SIG-M5 treated with dmso at 0.1 percent for 504 hours (cell line): Measurements from ENCODE around the gene LRP3.
"Not testable (repeated sequence)": the region's sequence is repeated elsewhere in the genome, so short reads cannot be mapped to it uniquely, and the experiment has no call there.

Source experiments
- DNase-seq: peaks from one replicate; lab custom pipeline; 2025; ENCODE audit not compliant: unreplicated experiment; lab: John Stamatoyannopoulos, UW

The LRP3 gene

DNA sequence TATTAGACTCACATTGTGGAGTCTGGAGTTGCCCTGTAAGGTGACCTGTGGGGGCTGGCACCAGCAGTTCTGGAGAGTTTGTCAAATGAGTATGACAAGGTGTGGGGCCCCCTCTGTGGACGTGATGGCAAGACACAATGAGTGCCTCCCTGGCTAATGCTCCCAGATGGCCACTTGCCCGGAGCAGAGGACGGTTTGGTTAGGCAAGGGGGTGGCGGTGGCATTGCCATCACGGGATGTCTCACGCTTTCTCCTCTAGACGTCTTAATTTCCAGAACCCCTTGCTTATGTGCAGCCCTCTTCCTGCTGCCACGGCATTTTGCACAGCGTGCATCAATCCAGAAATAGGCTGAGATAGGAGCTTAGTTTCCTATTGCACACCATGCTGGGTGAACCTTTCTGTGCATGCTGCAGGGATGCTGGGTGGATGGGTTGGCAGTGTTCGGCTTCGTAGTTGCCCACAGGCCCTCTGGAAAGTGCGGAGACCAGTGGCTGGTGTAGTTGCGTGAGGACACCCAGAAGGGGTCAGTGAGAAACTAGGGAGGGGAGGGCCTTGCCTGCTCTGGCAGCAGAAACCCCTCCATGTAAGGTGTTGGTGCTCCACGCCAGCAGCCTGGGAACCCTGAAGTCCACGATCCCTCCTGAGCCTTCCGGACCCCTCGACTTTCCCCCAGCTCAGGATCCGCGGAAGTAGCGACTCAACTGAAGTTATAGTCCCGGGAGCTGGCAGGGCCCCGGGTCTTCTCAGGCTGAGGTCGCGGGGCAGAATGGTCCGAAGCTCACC, 18.1 kb upstream of the LRP3 start:
- peak; percentile 10 for DNase-seq

DNA sequence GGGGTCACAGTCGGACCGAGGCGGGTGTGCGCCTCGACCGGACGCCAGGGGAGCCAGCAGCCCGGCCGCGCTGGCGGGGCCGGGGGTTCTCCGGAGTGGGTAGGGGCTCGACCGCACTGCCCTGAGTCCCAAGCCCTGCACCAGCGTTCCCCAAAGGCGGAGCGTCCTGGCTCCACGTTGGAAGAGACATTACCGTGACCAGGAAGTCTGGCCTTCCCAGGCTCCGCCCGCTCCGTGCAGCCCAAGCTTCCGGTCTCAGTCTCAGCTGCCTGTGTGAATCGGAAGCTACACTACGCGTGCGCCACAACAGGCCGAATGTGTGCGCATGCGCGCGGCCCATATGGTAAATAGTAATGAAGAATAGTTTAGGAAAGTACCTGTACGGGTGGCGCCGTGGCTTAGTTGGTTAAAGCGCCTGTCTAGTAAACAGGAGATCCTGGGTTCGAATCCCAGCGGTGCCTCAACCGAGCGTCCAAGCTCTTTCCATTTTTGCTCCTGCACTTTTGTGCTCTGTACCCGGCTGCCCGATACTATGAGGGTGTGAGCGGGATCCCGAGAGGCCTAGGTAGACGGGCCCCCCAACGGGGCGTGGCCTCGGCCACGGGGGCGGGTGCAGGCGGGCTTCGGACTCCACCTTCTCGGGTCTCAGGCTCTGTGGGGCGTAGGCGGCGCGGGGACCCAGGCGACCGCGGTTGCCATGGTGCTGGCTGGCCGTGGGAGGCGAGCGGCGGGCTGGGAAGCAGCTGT, 17.3 kb upstream of the LRP3 start:
- DNase-seq = peak; percentile 96

DNA sequence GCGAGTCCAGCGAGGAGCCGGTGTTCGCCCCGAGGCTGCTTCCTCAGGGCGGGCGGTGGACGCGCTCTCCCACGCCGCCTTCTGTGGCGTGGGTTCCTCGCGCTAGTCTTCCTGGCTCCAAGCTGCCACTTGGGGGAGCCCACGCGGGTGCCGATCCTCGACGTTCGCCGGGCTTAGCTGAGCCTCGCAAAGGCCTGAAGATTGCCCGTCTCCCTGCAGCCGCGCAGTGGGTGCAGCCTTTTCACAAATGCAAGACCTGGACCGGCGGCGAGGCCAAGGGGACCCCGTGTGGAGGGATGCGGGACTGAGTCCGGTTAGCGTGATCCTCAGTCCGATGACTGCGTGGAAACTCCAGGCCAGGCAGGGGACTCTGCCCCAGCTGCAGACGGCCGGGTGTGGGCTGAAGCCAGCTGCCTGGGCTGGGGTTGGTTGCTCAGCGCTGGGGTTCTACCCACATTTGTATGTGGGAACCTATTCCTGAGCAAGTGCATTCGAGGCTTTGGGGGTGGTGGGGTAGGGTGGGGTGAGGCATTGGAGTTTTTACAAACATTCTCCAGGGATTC, 16.6 kb upstream of the LRP3 start:
- peak; percentile 84 for DNase-seq

DNA sequence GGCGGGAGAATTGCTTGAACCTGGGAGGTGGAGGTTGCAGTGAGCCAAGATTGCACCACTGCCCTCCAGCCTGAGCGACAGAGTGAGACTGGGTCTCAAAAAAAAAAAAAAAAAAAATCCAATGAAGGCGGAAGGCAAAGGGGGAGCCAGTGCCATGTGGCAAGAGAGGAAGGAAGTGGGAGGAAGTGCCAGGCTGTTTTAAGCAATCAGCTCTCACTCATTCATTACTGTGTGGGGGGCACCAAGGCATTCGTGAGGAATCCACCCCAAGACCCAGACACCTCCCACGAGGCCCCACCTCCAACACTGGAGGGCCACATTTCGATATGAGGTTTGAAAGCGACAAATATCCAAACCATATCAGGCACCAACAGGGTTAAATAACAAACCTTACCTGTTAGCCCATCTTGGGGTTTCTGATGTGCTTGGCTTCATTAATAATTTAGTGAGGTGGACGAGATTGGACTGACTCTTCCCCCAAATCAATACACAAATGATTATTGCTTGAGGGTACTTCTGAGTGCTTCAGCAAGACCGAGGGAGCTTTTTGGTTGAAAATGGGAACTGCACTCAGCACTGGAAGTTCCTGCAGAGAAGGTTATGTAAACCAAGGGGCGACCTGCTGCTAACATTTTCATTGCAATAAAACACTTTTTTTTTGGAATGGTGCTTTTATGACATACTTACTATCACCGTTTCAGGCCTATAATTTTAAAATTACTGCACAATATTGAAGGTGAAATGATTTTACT, 7.5 kb upstream of the LRP3 start:
- DNase-seq = peak; percentile 79

DNA sequence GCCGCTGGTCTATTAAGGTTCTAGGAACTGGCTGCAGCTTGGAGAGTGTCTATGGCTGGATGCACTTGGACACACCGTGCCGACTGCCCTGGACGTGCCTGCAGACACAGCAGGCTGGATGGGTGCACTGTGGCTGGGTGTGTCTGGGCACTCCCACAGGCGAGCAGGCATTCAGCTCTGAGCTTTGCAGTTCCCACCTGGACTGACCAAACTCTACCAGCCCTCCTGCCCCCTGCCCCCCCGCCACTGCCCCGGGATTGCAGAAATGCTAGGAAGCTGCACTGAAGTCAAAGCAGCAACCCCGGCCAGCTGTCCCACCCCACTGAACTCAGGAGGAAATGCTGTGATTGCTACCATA, 7.0 kb upstream of the LRP3 start:
- peak; percentile 42 for DNase-seq

DNA sequence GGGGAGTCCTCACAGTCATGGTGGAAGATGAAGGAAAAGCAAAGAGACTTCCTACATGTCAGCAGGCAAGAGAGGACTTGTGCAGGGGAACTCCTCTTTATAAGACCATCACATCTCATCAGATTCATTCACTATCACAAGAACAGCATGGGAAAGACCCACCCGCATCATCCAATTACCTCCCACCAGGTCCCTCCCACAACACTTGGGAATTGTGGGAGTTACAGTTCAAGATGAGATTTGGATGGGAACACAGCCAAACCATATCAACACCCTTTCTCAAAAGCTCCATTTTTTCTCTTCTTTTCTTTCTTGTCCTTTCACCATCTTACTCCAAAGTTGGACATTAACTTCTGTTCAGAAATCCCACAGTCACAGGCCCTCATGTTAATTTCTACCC, 4.7 kb upstream of the LRP3 start:
- DNase-seq = no peak

DNA sequence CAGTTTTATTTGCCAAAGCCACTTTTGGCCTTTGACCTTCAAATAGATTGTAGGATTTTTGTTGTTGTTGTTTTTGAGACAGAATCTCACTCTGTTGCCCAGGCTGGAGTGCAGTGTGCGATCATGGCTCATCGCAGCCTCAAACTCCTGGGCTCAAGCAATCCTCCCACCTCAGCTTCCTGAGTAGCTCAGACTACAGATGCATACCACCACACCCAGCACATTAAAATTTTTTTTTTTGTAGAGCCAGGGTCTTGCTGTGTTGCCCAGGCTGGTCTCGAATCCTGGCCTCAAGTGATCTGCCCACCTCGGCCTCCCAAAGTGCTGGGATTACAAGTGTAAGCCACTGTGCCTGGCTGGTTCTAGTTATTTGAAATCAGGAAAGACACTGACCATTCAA, 3.0 kb upstream of the LRP3 start:
- DNase-seq = not testable (repeated sequence)

DNA sequence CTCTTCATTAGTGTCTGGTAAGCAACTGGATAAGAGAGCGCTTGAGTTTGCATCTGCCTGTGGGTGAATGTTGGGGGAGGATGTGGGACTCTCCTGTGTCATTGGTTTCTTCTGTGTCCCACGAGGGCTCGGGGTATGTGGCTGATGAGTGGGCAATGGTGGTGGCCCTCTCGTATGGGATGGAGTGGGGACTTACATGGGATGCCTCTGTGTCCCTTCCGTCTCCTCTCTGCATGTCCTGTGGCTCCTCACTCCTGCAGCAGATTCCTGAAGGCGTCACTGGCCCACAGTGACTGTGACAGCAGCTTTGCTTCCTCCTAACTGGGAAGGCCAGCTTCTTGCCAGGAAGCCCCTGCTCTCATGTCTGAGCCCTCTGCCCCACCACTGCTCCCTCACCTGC, 2.6 kb upstream of the LRP3 start:
- DNase-seq = no peak

DNA sequence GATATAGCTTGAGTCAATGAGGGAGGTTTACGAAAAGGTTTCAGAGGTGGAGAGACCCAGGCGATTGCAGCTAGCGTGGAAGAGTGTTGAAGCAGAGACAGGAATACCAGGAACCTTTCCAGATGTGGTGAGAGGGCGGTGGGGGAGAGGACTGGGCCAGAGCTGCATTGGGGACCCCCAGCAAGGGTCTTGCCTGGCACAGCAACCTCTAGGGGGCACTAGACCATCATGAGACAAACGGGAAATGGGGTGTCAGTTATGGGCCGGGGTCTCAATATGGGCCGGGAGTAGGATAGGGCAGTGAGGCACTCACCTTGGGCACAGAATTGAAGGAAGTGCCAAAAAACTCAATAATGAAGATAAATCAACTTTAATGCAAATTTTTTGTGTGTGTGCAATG, 2.1 kb upstream of the LRP3 start:
- no peak for DNase-seq

DNA sequence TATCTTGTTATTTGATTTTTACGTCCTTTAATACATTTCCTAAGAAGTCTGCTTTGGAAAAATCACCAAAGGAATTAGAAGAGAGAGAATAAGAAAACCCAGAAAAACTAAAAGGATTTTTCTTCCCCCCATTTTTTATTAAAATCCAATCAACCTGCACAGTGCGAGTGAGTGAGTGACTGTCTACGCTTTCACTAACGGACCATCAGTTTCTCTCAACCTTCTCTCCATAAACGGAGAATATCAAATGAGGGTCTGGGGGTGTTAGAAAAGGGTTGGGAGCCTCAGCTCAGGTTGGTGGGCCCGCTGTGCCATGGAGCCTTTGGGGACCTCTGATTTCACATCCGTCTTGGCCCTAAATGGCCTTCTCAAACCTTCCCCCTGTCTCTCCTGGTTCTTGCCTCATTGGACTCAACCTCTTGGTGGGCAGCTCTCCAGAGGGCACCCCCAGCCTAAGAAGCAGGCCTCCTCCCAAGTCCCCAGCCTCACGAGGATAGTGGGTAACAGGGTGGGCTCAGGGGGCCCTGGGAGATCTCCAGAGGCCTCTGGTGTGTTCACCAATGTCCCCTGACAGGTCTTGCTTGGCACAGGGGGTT, 763 bp upstream of the LRP3 start:
- no peak for DNase-seq

DNA sequence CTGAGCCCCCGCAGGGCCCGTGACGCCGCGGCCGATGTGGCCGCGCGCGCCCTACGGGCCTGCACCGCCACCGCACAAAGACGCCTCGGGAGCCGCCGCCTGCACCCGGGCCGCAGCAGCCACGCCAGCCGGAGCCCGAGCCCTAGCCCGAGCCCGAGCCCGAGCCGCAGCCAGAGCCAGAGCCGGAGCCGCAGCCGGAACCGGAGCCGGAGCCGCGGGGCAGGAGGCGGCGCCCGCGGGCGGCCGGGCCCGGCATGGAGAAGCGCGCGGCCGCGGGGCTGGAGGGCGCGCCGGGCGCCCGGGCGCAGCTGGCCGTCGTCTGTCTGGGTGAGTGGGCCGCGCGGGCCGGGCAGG, 379 bp downstream of the LRP3 start:
- no peak for DNase-seq

DNA sequence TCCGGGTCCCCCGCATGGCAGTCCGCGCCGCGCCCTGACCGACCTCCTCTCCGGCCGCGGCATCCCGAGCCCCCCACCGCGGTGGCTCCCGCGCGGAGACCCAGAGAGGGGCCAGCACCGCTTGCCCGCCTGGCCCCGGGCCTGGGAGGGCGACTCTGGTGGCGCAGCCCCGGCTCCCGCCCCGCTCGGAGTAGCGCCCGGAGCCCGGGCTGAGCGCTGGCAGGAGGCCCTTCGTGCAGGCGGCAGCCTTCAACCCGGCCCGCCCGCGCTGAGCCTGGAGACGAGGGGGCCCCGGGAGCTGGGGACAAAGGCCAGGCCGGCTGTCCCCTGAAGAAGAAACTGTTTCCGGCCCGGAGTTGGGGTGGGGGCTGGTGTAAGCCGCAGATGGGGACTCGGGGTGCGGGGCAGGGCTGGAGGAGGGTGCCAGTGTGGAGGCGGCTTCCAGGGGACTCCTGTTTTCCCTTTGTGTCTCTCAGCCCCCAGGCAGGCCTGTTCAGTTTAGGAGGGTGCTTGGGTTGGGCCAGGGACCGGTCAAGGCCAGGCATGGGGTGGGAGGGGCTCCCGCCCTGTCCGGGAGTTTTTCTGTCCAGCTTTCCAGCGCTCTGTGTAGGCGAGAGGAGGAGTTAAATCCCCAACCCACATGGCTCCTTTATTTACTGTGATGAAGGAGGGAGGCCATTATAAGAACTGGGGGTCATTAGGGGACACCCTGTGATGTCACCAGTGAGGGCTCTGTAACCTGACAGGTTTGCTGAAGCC, 935 bp downstream of the LRP3 start:
- peak; percentile 41 for DNase-seq

DNA sequence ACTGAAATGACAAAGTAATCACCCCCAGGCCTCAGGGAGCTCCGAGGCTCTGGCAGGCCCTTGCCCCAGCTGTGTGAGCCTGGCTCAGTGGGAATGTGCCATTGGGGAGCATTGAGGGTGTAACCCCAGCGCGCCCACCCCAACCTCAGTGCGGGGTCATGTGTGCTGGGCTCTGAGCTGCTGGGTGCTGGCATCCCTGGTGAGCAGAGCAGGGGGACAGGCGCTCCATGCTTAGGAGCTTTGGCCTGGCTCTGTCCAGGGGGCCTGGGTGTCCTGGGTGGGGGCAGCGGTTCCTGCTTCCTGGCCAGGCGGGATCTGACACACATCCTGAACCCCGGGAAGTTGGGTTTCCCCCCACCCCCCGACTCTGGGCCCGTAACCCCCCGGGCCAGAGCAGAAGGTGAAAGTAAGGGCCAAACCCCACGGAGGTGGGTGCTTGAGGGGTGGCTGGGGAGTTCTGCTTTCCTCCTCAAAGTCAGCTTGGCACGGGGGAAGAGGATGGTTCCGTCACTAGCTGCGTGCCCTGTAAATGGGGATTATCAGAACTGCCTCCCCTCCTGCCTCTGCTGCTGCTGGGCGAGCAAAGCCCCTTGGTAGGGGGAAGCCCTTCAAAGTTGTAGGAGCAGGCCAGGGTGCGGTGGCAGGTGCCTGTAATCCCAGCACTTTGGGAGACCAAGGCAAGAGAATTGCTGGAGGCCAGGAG, 1.7 kb downstream of the LRP3 start:
- peak; percentile 10 for DNase-seq

DNA sequence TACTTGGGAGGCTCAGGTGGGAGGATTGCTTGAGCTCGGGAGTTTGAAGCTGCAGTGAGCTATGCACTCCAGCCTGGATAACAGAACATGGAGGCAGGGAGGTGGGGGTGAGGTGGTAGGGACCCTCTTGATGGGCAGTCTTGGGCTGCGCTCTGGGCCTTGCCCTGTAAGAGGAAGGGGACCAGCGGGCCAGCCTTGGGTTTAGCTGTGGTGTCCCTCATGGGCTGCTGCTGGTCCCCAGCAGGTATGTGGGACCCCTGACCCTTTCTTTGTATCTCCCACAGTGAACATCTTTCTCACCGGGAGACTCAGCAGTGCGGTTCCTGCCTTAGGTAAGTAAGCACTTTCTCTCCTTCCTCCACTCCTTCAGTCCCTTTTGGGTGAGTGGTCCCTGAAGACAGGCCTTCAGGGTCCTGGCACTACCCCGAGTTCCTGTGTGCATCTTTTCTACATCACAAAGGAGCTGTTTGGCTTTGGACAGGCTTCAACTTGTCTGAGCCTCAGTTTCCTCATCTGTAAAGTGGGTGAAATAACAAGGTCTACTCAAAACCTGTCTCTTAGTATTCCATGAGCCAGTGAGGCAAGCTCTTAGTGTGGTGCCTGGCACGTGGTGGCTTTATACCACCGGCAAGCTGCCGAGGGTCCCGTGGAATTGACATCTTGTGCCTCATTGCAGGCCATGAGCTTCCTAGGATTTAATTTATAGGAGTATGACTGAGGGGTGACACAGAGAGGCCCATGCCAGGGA, 2.5 kb downstream of the LRP3 start:
- no peak for DNase-seq

DNA sequence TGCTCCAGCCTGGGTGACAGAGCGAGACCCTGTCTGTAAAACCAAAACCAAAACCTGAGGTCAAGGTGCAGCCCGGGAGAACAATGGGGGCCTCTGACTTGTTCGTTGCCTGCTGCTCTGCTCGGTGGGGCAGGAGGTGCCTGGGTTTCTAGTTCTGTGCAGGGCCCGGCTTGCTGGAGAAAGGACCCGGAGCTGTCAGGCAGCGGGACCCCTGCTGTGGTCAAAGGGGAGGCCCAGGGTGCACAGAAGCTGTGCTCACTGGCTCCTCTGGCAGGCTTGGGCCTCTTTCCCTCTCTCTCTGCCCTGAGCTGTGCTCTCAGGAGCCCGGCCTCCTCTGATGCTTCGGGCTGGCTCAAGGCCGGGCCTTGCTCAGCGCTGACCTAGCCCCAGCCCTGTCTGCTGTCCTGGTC, 3.5 kb downstream of the LRP3 start:
- no peak for DNase-seq

DNA sequence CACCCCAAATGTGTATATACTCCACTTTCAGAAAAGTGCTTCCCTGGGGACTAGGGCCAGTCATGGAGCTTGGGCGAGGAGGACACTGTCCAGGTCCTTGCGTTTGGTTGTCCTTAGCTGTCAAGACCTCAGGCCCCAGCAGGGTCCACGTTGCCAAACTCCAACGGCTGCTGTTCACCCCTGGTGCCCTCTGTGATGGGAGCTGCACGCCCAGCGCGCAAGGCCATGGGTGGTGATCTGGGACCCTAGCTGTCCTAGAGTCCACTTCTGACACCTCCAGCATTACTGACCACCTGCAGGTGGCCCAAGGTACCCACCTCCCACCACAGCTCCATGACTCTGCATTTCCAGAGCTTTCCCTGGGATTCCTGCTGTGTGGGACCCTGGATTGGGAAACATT, 4.0 kb downstream of the LRP3 start:
- DNase-seq = no peak

DNA sequence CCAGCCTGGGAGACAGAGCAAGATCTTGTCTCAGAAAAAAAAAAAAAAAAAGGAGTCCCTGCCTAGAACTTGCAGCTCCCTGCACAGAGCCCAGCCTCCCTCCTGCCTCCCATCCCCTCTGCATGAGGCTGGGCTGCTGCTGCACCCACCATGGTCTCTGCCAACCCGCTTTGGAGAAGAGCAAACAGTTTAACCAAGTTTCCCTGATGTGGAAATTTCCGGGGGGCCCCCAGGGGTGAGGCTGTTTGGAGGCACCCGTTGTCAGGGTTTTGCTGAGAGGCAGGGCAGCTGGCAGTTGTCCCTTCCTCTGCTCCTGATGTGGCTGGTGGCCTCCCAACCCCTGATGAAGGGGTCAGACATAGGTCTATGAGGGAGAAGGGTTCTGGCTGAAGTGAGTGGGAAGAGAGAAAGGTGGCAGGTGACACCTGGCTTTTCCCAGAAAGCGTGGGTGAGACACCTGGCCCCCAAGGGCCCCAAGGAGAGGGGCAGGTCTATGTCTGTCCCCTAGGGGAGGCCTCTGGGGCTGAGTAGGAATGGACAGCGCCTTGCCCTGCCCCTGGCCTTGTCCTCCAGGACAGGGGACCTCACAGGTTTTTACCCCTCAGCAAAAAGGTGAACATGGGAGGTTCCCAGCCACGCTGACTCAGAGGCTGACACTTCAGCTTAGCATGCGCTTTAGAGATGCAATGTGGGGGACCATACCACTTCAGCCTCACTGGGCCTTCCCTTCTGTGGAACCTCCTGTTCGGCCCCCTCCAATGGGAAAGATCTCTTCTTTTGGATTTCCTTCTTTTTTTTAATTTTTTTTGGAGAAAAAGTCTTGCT, 5.5 kb downstream of the LRP3 start:
- DNase-seq = peak; percentile 94

DNA sequence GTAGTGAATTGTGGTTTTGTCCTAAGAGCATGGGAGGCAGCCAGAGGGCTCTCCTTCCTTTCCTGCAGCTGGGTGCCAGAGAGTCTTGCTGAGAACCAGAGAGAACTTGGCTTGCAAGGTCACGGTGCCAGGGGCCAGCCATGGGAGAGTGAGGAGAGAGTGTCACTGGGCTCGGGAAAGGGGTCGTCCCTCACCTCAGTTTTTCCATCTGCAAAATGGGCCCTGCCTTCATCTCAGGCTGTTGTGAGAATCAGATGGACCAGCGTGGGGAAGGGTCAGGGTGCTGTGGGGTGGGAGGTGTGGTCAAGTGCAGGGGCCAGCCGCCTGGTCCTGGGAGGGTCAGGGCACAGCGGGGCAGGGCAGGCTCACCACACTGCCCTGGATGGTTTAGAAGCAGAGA, 7.3 kb downstream of the LRP3 start:
- no peak for DNase-seq
